Measurements from ENCODE around the gene ZNF335. TPM values are rescaled to one million over a fixed set of nuclear protein-coding genes. Genes with fewer than 3 reads are reported as not detected.

Gene ZNF335
- total and polyA plus RNA-seq, 2 of the 13 experiments (the other 11 are each of a cell fraction or from before 2014, with no cell fraction given) = 9.7 to 13.7 TPM

- H2AFZ ChIP-seq (ENCODE audit: low read length) = no peak overlapping the region
- in situ Hi-C loops (cut with HindIII; ENCODE audit: extremely low pct_ligation_motif_present, low pct_unique_long_range_greater_than_20kb) (no loop called here), intact Hi-C loops (cut with micrococcal nuclease; ENCODE audit: unreplicated experiment) (no loop called here)
- no peaks in the 10 kb centered on the region for H3K36me3 ChIP-seq (replicated peaks in 1 of 2; ENCODE audit: control insufficient read depth in 1 of 2, insufficient read depth in 2 of 2, low read length in 2 of 2)
- TF ChIP-seq ZKSCAN1 (IDR thresholded peaks at IDR 0.05; ENCODE audit: low read length) (peak; percentile 77; the same call in 1 of the 2 replicates), MAZ (IDR thresholded peaks at IDR 0.05; ENCODE audit: borderline replicate concordance, low read depth, low read length) (no peak), MAZ (CRISPR knock-in tag; IDR thresholded peaks at IDR 0.05; ENCODE audit: low read depth) (no peak)
- H3K27ac ChIP-seq (ENCODE audit: extremely low read length, insufficient read depth, low read length) = no peak overlapping the region
- H3K9ac ChIP-seq (ENCODE audit: insufficient read depth, low read depth, low read length) = no peak overlapping the region
- no TSS peak for BruUV-seq (replicated peaks)
- CTCF ChIA-PET (ENCODE audit: low intra/inter-chr PET ratio, low total read pairs) = no interaction called here
- H3K4me2 ChIP-seq (ENCODE audit: low read depth, low read length) = no peak overlapping the region
- POLR2A ChIA-PET = no interaction called here
- 28% methylated on average over 11 of the region's 11 CpGs for WGBS (ENCODE audit: low lambda C conversion rate)
- ATAC-seq = no peak
- no peak for FAIRE-seq
- no peaks in the 10 kb centered on the region for H3K79me2 ChIP-seq (ENCODE audit: insufficient read depth, low read length)
- no peak overlapping the region for H3K4me3 ChIP-seq (replicated peaks in 1 of 3; ENCODE audit: insufficient read depth in 1 of 3, low read depth in 2 of 3, low read length in 3 of 3)
- H3K4me1 ChIP-seq (ENCODE audit: insufficient read depth, low read length) = peaks cover 6% of the 10 kb centered on the region; the same call in 1 of the 2 replicates
- H3K9me3 ChIP-seq (ENCODE audit: low read length) = no peaks in the 10 kb centered on the region
- peaks cover 27 to 85% of the 10 kb centered on the region in 2 experiments; a peak in 4 of 5 replicates for H3K27me3 ChIP-seq (ENCODE audit: control insufficient read depth in 1 of 2, insufficient read depth in 2 of 2, low read length in 2 of 2)
- H4K20me1 ChIP-seq (ENCODE audit: insufficient read depth, low read length) = no peaks in the 10 kb centered on the region
- no peak for DNase-seq (ENCODE audit: low spot score)
These were observed 35.0 kb upstream of the ZNF335 start for GRCh38 chr20:46006964-46007363.

GRCh38 chr20:46006022-46006705 is 34.2 kb upstream of the ZNF335 start:
- 15% methylated on average over 6 of the region's 6 CpGs for WGBS (ENCODE audit: low lambda C conversion rate)
- DNase-seq (ENCODE audit: low spot score) = no peak
- H3K27ac ChIP-seq (ENCODE audit: extremely low read length, insufficient read depth, low read length) = no peak overlapping the region
- no peak overlapping the region for H3K4me2 ChIP-seq (ENCODE audit: low read depth, low read length)
- TF ChIP-seq ZSCAN21 (CRISPR knock-in tag; IDR thresholded peaks at IDR 0.05; ENCODE audit: borderline replicate concordance) = no peak
- TF ChIP-seq MAZ (IDR thresholded peaks at IDR 0.05; ENCODE audit: borderline replicate concordance, low read depth, low read length) = no peak
- no peak for TF ChIP-seq MAZ (CRISPR knock-in tag; IDR thresholded peaks at IDR 0.05; ENCODE audit: low read depth)
- no peak for TF ChIP-seq KDM2A (CRISPR knock-in tag; IDR thresholded peaks at IDR 0.05; ENCODE audit: borderline replicate concordance, low read depth)
- no peak for TF ChIP-seq STAG1 (CRISPR knock-in tag; IDR thresholded peaks at IDR 0.05)
- no peak for TF ChIP-seq NFIB (CRISPR knock-in tag; IDR thresholded peaks at IDR 0.05; ENCODE audit: borderline replicate concordance)
- TF ChIP-seq MAF1 (CRISPR knock-in tag; IDR thresholded peaks at IDR 0.05; ENCODE audit: borderline replicate concordance) = no peak
- TF ChIP-seq TAF1 (CRISPR knock-in tag; IDR thresholded peaks at IDR 0.05) = no peak
- H3K9me3 ChIP-seq (ENCODE audit: low read length) = no peaks in the 10 kb centered on the region
- H4K20me1 ChIP-seq (ENCODE audit: insufficient read depth, low read length) = no peaks in the 10 kb centered on the region
- no peak overlapping the region for H3K9ac ChIP-seq (ENCODE audit: insufficient read depth, low read depth, low read length)
- ChIA-PET POLR2A (no interaction called here), CTCF (ENCODE audit: low intra/inter-chr PET ratio, low total read pairs) (no interaction called here)
- no peak for FAIRE-seq
- no peaks in the 10 kb centered on the region for H3K79me2 ChIP-seq (ENCODE audit: insufficient read depth, low read length)
- no peak for ATAC-seq
- peaks cover 23 to 85% of the 10 kb centered on the region in 2 experiments; a peak in 4 of 5 replicates for H3K27me3 ChIP-seq (ENCODE audit: control insufficient read depth in 1 of 2, insufficient read depth in 2 of 2, low read length in 2 of 2)
- no peak overlapping the region for H2AFZ ChIP-seq (ENCODE audit: low read length)
- H3K4me1 ChIP-seq (ENCODE audit: insufficient read depth, low read length) = peaks cover 6% of the 10 kb centered on the region; the same call in 1 of the 2 replicates
- intact Hi-C loops (cut with micrococcal nuclease; ENCODE audit: unreplicated experiment) (no loop called here), in situ Hi-C loops (cut with HindIII; ENCODE audit: extremely low pct_ligation_motif_present, low pct_unique_long_range_greater_than_20kb) (no loop called here)
- H3K4me3 ChIP-seq (replicated peaks in 1 of 3; ENCODE audit: insufficient read depth in 1 of 3, low read depth in 2 of 3, low read length in 3 of 3) = no peak overlapping the region
- no peaks in the 10 kb centered on the region for H3K36me3 ChIP-seq (replicated peaks in 1 of 2; ENCODE audit: control insufficient read depth in 1 of 2, insufficient read depth in 2 of 2, low read length in 2 of 2)
- BruUV-seq (replicated peaks) = no TSS peak

Data from HepG2 (cell line).